CD14-positive monocyte (primary cell): Measurements from ENCODE around the gene GOLGA5. TPM values are rescaled to one million over a fixed set of nuclear protein-coding genes. Genes with fewer than 3 reads are reported as not detected.

Experiments
- DNase-seq, 3 donors: peaks; one replicate each; pipeline ENCODE4 v3.0.0-alpha.2; 2011 to 2022
- H2AFZ ChIP-seq: 2 replicates; pipeline ENCODE4 v1.6.0; 2012; ENCODE audit warnings: mild to moderate bottlenecking, low read depth, low read length, inconsistent platforms; ENCODE audit not compliant: insufficient read depth, poor library complexity, severe bottlenecking
- H3K27ac ChIP-seq, 2 donors: 1 replicate in 1 of 2; 2 replicates in 1 of 2; pipeline ENCODE4 v1.5.1; 2012 to 2013; ENCODE audit warnings: low read length in 2 of 2, control low read depth in 1 of 2, inconsistent platforms in 1 of 2, low read depth in 1 of 2, mild to moderate bottlenecking in 1 of 2
- H3K27me3 ChIP-seq, 2 donors: one replicate each; pipeline versions ENCODE4 v1.6.0 to v1.6.1; 2011 to 2013; ENCODE audit warnings: low read length in 2 of 2; ENCODE audit not compliant: control insufficient read depth in 2 of 2, insufficient read depth in 2 of 2
- H3K36me3 ChIP-seq, 2 donors: replicated peaks in 1 of 2; 1 replicate in 1 of 2; 2 replicates in 1 of 2; pipeline versions ENCODE4 v1.5.1 to v1.6.1; 2012 to 2013; ENCODE audit warnings: low read length in 2 of 2, control low read depth in 1 of 2, inconsistent platforms in 1 of 2, mild to moderate bottlenecking in 1 of 2; ENCODE audit not compliant: insufficient read depth in 2 of 2, control insufficient read depth in 1 of 2
- H3K4me1 ChIP-seq, 2 donors: 1 replicate in 1 of 2; 2 replicates in 1 of 2; pipeline versions ENCODE4 v1.5.1 to v1.6.1; 2012 to 2013; ENCODE audit warnings: low read length in 2 of 2, control low read depth in 1 of 2, inconsistent platforms in 1 of 2, mild to moderate bottlenecking in 1 of 2, moderate library complexity in 1 of 2; ENCODE audit not compliant: insufficient read depth in 2 of 2, control insufficient read depth in 1 of 2
- H3K4me2 ChIP-seq: replicated peaks from 2 replicates; pipeline ENCODE3; 2012; ENCODE audit warnings: low read length, moderate library complexity, mild to moderate bottlenecking; ENCODE audit not compliant: poor library complexity, severe bottlenecking; ENCODE audit errors: extremely low read depth
- H3K4me3 ChIP-seq, 3 experiments: fragments of 200-600 bp in 1 of 3; sonication (generic) in 1 of 3; replicated peaks in 1 of 3; 1 replicate in 2 of 3; 2 replicates in 1 of 3; pipeline ENCODE4 v1.5.1; 2011 to 2013; ENCODE audit warnings: low read length in 3 of 3, mild to moderate bottlenecking in 3 of 3, control low read depth in 2 of 3, low read depth in 2 of 3, inconsistent platforms in 1 of 3, moderate library complexity in 1 of 3
- H3K79me2 ChIP-seq: 2 replicates; pipeline ENCODE4 v1.6.0; 2012; ENCODE audit warnings: mild to moderate bottlenecking, control low read depth, inconsistent platforms, low read length, moderate library complexity; ENCODE audit not compliant: insufficient read depth
- H3K9ac ChIP-seq: 2 replicates; pipeline ENCODE4 v1.6.0; 2017; ENCODE audit warnings: low read length, mild to moderate bottlenecking; ENCODE audit not compliant: insufficient read depth, poor library complexity, severe bottlenecking
- H3K9me3 ChIP-seq, 2 donors: replicated peaks in 1 of 2; 1 replicate in 1 of 2; 2 replicates in 1 of 2; pipeline versions ENCODE4 v1.5.1 to v1.6.1; 2012 to 2013; ENCODE audit warnings: low read length in 2 of 2, control low read depth in 1 of 2; ENCODE audit not compliant: control insufficient read depth in 1 of 2, insufficient read depth in 1 of 2
- H4K20me1 ChIP-seq: 2 replicates; pipeline ENCODE4 v1.6.0; 2012; ENCODE audit warnings: mild to moderate bottlenecking, low read length, control low read depth, moderate library complexity; ENCODE audit not compliant: insufficient read depth
- H3K27ac Mint-ChIP-seq, 7 donors: one replicate each; pipeline ENCODE4 v1.8.0; 2020; ENCODE audit warnings: mild to moderate bottlenecking in 7 of 7, mixed read lengths in 7 of 7, moderate library complexity in 6 of 7, inconsistent platforms in 2 of 7
- H3K27me3 Mint-ChIP-seq, 3 donors: one replicate each; pipeline ENCODE4 v1.8.0; 2021 to 2022; ENCODE audit warnings: low read depth in 3 of 3, mild to moderate bottlenecking in 3 of 3, mixed read lengths in 3 of 3, moderate library complexity in 3 of 3, inconsistent platforms in 1 of 3
- H3K36me3 Mint-ChIP-seq, 2 donors: one replicate each; pipeline ENCODE4 v1.8.0; 2020; ENCODE audit warnings: mixed read lengths in 2 of 2, inconsistent platforms in 1 of 2, mild to moderate bottlenecking in 1 of 2
- H3K4me1 Mint-ChIP-seq: one replicate; pipeline ENCODE4 v1.8.0; 2020; ENCODE audit warnings: mild to moderate bottlenecking, mixed read lengths
- H3K4me3 Mint-ChIP-seq, 2 donors: one replicate each; pipeline ENCODE4 v1.8.0; 2020; ENCODE audit warnings: mild to moderate bottlenecking in 2 of 2, mixed read lengths in 2 of 2, moderate library complexity in 1 of 2
- H3K9me3 Mint-ChIP-seq, 7 donors: one replicate each; pipeline ENCODE4 v1.8.0; 2020 to 2022; ENCODE audit warnings: mixed read lengths in 7 of 7, mild to moderate bottlenecking in 6 of 7, moderate library complexity in 6 of 7, inconsistent platforms in 2 of 7
- CTCF ChIP-seq: fragments of 200-600 bp; IDR thresholded peaks from one replicate; pipeline ENCODE4 v1.8.0; 2022; ENCODE audit warnings: antibody characterized with exemption, mild to moderate bottlenecking
- WGBS: methylation state at CpG from one replicate; pipeline ENCODE4 v1.1.5; 2013; ENCODE audit warnings: missing lambda C conversion rate; ENCODE audit not compliant: insufficient coverage; 5-methylcytosine and 5-hydroxymethylcytosine counted together
- intact Hi-C, 2 donors: fragments of 100-400 bp; cut with micrococcal nuclease; formaldehyde crosslinking; loops; one replicate each; pipeline versions ENCODE4 v1.15.0 to v1.15.1; 2023
- polyA plus RNA-seq, 3 donors: library from polyadenylated mRNA; depleted of rRNA in 1 of 3; unstranded in 2 of 3; stranded (reverse) in 1 of 3; fragments of 300-500 nt in 2 of 3; fragments of >200 nt in 1 of 3; fragmentation: Illumina TruSeq in 2 of 3; gene quantifications; 1 replicate in 2 of 3; 2 replicates in 1 of 3; pipeline ENCODE4 v1.2.3, GENCODE V29; 2012 to 2021

Gene GOLGA5
- polyA plus RNA-seq, 3 donors: 12.4 to 19.0 (median 16.3) TPM

- Histone ChIP-seq H2AFZ (no peak overlapping the region), H3K27me3 (no peaks in the 10 kb centered on the region), H4K20me1 (no peaks in the 10 kb centered on the region), H3K79me2 (no peaks in the 10 kb centered on the region), H3K4me3 (no peak overlapping the region), H3K27ac (no peak overlapping the region), H3K4me2 (no peak overlapping the region), H3K9ac (no peak overlapping the region), H3K4me1 (no peaks in the 10 kb centered on the region), H3K36me3 (no peaks in the 10 kb centered on the region), H3K9me3 (no peaks in the 10 kb centered on the region)
- Mint-ChIP-seq H3K9me3 (peaks cover 0 to 6% (median 0%) of the 10 kb centered on the region in 7 donors), H3K4me1 (no peaks in the 10 kb centered on the region), H3K27me3 (peaks cover 8 to 17% (median 17%) of the 10 kb centered on the region in 3 donors), H3K4me3 (no peak overlapping the region), H3K27ac (peak overlapping the region in 1 of 7 donors; percentile 18), H3K36me3 (no peaks in the 10 kb centered on the region)
- no peak for DNase-seq
- no peak for TF ChIP-seq CTCF
- WGBS: 88% methylated on average over 7 of the region's 8 CpGs
- intact Hi-C loops: no loop called here
These were observed 91.4 kb downstream of the GOLGA5 start for GRCh38 chr14:92885279-92886061.

- Mint-ChIP-seq H3K4me1 (no peaks in the 10 kb centered on the region), H3K9me3 (peaks cover 0 to 7% (median 0%) of the 10 kb centered on the region in 7 donors), H3K27me3 (peaks cover 8 to 14% (median 11%) of the 10 kb centered on the region in 3 donors), H3K27ac (no peak overlapping the region), H3K36me3 (no peaks in the 10 kb centered on the region), H3K4me3 (no peak overlapping the region)
- Histone ChIP-seq H4K20me1 (no peaks in the 10 kb centered on the region), H2AFZ (no peak overlapping the region), H3K9ac (no peak overlapping the region), H3K27ac (no peak overlapping the region), H3K79me2 (no peaks in the 10 kb centered on the region), H3K36me3 (no peaks in the 10 kb centered on the region), H3K4me3 (no peak overlapping the region), H3K4me2 (no peak overlapping the region), H3K9me3 (no peaks in the 10 kb centered on the region), H3K4me1 (no peaks in the 10 kb centered on the region), H3K27me3 (no peaks in the 10 kb centered on the region)
- no peak for TF ChIP-seq CTCF
- intact Hi-C loops: no loop called here
- DNase-seq: no peak
- 81% methylated on average over 10 of the region's 11 CpGs for WGBS
These were observed 92.2 kb downstream of the GOLGA5 start for GRCh38 chr14:92886337-92886736.
